IMR-90 (cell line): ENCODE results near the gene TIGD1.

Experiments used
- CEBPB ChIP-seq: IDR thresholded peaks from 2 replicates; pipeline ENCODE4 v1.6.1; 2012; ENCODE audit warnings: low read depth, low read length, improper control_type of control experiment
- CHD1 ChIP-seq: IDR thresholded peaks from 2 replicates; pipeline ENCODE4 v1.6.1; 2012; ENCODE audit warnings: low read depth, low read length, improper control_type of control experiment
- MAFK ChIP-seq: IDR thresholded peaks from 2 replicates; pipeline ENCODE4 v1.6.1; 2012; ENCODE audit warnings: low read depth, low read length, improper control_type of control experiment
- POLR2A ChIP-seq: IDR thresholded peaks from 2 replicates; pipeline ENCODE4 v1.6.1; 2012; ENCODE audit warnings: mild to moderate bottlenecking, low read depth, low read length
- RFX5 ChIP-seq: IDR thresholded peaks from 2 replicates; pipeline ENCODE4 v1.8.0; 2012; ENCODE audit warnings: low read depth, mild to moderate bottlenecking, low read length, moderate library complexity
- SMC3 ChIP-seq: fragments of 150-350 bp; IDR thresholded peaks from 2 replicates; pipeline ENCODE4 v1.6.1; 2016; ENCODE audit warnings: low read depth, mild to moderate bottlenecking, antibody characterized with exemption, low read length, moderate library complexity
- TF ChIP-seq, protein P1 (sequence below): conservative IDR thresholded peaks from 2 replicates; pipeline ENCODE4 v1.5.1; 2012; ENCODE audit warnings: mild to moderate bottlenecking, low read depth, low read length, improper control_type of control experiment
- TF ChIP-seq, protein P2 (sequence below): fragments of 150-350 bp; IDR thresholded peaks from 2 replicates; pipeline ENCODE4 v1.6.1; 2017; ENCODE audit warnings: mild to moderate bottlenecking, antibody characterized with exemption, low read length, low read depth
- TF ChIP-seq, protein P3 (sequence below): fragments of 150-350 bp; IDR thresholded peaks from 2 replicates; pipeline ENCODE4 v1.6.1; 2016; ENCODE audit warnings: low read depth, mild to moderate bottlenecking, low read length, moderate library complexity, borderline replicate concordance

DNA sequence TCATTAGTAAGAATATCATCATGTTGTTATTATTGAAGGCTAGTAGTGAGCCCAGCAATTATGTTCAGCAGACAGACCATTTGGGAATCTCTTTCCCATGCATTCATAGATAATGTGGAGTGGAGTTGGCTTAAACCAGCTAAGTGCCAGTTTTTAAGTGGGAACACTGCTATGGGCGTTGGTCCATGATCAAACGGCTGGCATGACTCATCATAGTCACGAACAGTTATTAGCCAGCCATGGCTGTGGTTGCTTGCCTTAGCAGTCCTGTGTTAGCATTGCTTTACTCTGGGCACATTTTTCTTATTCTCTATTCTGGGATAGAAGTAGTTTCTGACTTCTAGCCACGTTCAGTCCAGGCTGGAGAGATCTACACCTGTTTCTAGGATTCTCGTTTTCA lies 17.8 kb upstream of the TIGD1 start:
- TF ChIP-seq, protein P1, sequence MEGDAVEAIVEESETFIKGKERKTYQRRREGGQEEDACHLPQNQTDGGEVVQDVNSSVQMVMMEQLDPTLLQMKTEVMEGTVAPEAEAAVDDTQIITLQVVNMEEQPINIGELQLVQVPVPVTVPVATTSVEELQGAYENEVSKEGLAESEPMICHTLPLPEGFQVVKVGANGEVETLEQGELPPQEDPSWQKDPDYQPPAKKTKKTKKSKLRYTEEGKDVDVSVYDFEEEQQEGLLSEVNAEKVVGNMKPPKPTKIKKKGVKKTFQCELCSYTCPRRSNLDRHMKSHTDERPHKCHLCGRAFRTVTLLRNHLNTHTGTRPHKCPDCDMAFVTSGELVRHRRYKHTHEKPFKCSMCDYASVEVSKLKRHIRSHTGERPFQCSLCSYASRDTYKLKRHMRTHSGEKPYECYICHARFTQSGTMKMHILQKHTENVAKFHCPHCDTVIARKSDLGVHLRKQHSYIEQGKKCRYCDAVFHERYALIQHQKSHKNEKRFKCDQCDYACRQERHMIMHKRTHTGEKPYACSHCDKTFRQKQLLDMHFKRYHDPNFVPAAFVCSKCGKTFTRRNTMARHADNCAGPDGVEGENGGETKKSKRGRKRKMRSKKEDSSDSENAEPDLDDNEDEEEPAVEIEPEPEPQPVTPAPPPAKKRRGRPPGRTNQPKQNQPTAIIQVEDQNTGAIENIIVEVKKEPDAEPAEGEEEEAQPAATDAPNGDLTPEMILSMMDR = no peak
- TF ChIP-seq CEBPB = no peak
- TF ChIP-seq MAFK = no peak
- no peak for TF ChIP-seq POLR2A
- TF ChIP-seq SMC3 = no peak
- TF ChIP-seq, protein P2, sequence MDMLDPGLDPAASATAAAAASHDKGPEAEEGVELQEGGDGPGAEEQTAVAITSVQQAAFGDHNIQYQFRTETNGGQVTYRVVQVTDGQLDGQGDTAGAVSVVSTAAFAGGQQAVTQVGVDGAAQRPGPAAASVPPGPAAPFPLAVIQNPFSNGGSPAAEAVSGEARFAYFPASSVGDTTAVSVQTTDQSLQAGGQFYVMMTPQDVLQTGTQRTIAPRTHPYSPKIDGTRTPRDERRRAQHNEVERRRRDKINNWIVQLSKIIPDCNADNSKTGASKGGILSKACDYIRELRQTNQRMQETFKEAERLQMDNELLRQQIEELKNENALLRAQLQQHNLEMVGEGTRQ = no peak
- TF ChIP-seq CHD1 = no peak
- TF ChIP-seq, protein P3, sequence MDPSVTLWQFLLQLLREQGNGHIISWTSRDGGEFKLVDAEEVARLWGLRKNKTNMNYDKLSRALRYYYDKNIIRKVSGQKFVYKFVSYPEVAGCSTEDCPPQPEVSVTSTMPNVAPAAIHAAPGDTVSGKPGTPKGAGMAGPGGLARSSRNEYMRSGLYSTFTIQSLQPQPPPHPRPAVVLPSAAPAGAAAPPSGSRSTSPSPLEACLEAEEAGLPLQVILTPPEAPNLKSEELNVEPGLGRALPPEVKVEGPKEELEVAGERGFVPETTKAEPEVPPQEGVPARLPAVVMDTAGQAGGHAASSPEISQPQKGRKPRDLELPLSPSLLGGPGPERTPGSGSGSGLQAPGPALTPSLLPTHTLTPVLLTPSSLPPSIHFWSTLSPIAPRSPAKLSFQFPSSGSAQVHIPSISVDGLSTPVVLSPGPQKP = no peak
- TF ChIP-seq RFX5 = no peak
